Fibroblast of skin of right biceps (primary cell): ENCODE measurements around the gene FANCC.
"Not testable (repeated sequence)": the region's sequence is repeated elsewhere in the genome, so short reads cannot be mapped to it uniquely, and the experiment has no call there.

Source experiments
- DNase-seq: peaks from one replicate; pipeline ENCODE4 v3.0.0-alpha.2; 2013

Gene FANCC

GRCh38 chr9:95327239-95327865 lies 9.8 kb upstream of the FANCC start:
- DNase-seq, result no peak

GRCh38 chr9:95325221-95325620 lies 7.7 kb upstream of the FANCC start:
- DNase-seq, result no peak

- no peak for DNase-seq
Measured at GRCh38 chr9:95317893-95318211, 343 bp upstream of the FANCC start.

GRCh38 chr9:95316794-95317118 lies 753 bp downstream of the FANCC start:
- peak; percentile 82 for DNase-seq

GRCh38 chr9:95316274-95316673 lies 1.2 kb downstream of the FANCC start:
- DNase-seq, result no peak

- DNase-seq, result no peak
Measured at GRCh38 chr9:95315108-95315746, 2.3 kb downstream of the FANCC start.

GRCh38 chr9:95313010-95313498 lies 4.5 kb downstream of the FANCC start:
- DNase-seq, result peak; percentile 72

GRCh38 chr9:95311961-95312360 lies 5.5 kb downstream of the FANCC start:
- no peak for DNase-seq

- DNase-seq, result no peak
Measured at GRCh38 chr9:95307538-95307937, 10.0 kb downstream of the FANCC start.

- no peak for DNase-seq
Measured at GRCh38 chr9:95306819-95307218, 10.7 kb downstream of the FANCC start.

- peak; percentile 46 for DNase-seq
Measured at GRCh38 chr9:95305770-95306492, 11.6 kb downstream of the FANCC start.

- no peak for DNase-seq
Measured at GRCh38 chr9:95302479-95302878, 15.0 kb downstream of the FANCC start.

- DNase-seq, result no peak
Measured at GRCh38 chr9:95297760-95298159, 19.7 kb downstream of the FANCC start.

GRCh38 chr9:95297316-95297715 lies 20.2 kb downstream of the FANCC start:
- DNase-seq, result no peak

GRCh38 chr9:95296761-95297160 lies 20.7 kb downstream of the FANCC start:
- DNase-seq, result no peak

GRCh38 chr9:95293296-95293695 lies 24.2 kb downstream of the FANCC start:
- not testable (repeated sequence) for DNase-seq

GRCh38 chr9:95292226-95292625 lies 25.3 kb downstream of the FANCC start:
- DNase-seq, result no peak

GRCh38 chr9:95286151-95286550 lies 31.4 kb downstream of the FANCC start:
- DNase-seq, result peak; percentile 7

- no peak for DNase-seq
Measured at GRCh38 chr9:95285307-95285706, 32.2 kb downstream of the FANCC start.

GRCh38 chr9:95284162-95285080 lies 33.1 kb downstream of the FANCC start:
- no peak for DNase-seq

GRCh38 chr9:95283673-95284072 lies 33.8 kb downstream of the FANCC start:
- no peak for DNase-seq

- no peak for DNase-seq
Measured at GRCh38 chr9:95282332-95282731, 35.2 kb downstream of the FANCC start.

- no peak for DNase-seq
Measured at GRCh38 chr9:95280745-95281144, 36.8 kb downstream of the FANCC start.
